ENCODE measurements around the gene EML3.

GRCh38 chr11:62572431-62572830 lies 40.1 kb downstream of the EML3 start:
- no peak for TF ChIP-seq RARB (CRISPR knock-in tag; IDR thresholded peaks at IDR 0.05)
- TF ChIP-seq ARNTL (CRISPR knock-in tag; IDR thresholded peaks at IDR 0.05; ENCODE audit: borderline replicate concordance, low read depth): no peak

Data from SK-N-SH treated with all-trans-retinoic acid at 6 μM for 48 hours (cell line).